Fibroblast of lung (primary cell): ENCODE results near the gene EPHB4. TPM values are rescaled to one million over a fixed set of nuclear protein-coding genes. Genes with fewer than 3 reads are reported as not detected.

Source experiments
- DNase-seq, 2 donors: peaks; one replicate each; pipeline versions ENCODE4 v3.0.0 to v3.0.0-alpha.2; 2010; ENCODE audit warnings: low read depth in 2 of 2
- H2AFZ ChIP-seq: 2 replicates; pipeline ENCODE4 v1.5.1; 2012; ENCODE audit warnings: low read length, control low read depth, inconsistent platforms
- H3K27ac ChIP-seq: 2 replicates; pipeline ENCODE4 v1.5.1; 2011; ENCODE audit warnings: low read length, control low read depth; ENCODE audit not compliant: insufficient read depth
- H3K27me3 ChIP-seq: 2 replicates; pipeline ENCODE4 v1.5.1; 2011; ENCODE audit warnings: mild to moderate bottlenecking, low read length; ENCODE audit not compliant: control insufficient read depth, insufficient read depth
- H3K36me3 ChIP-seq: 2 replicates; pipeline ENCODE4 v1.5.1; 2011; ENCODE audit warnings: low read length; ENCODE audit not compliant: control insufficient read depth, insufficient read depth
- H3K4me1 ChIP-seq: 2 replicates; pipeline ENCODE4 v1.5.1; 2011; ENCODE audit warnings: low read length; ENCODE audit not compliant: control insufficient read depth, insufficient read depth; ENCODE audit errors: extremely low read depth
- H3K4me2 ChIP-seq: 2 replicates; pipeline ENCODE4 v1.5.1; 2011; ENCODE audit warnings: low read length, control low read depth; ENCODE audit not compliant: insufficient read depth; ENCODE audit errors: extremely low read depth
- H3K4me3 ChIP-seq, 4 experiments: fragments of 200-600 bp in 1 of 4; sonication (generic) in 1 of 4; replicated peaks in 1 of 4; 2 replicates each; pipeline ENCODE4 v1.5.1; 2011 to 2016; ENCODE audit warnings: low read length in 4 of 4, low read depth in 3 of 4, mild to moderate bottlenecking in 3 of 4, control low read depth in 2 of 4, inconsistent platforms in 1 of 4, mixed read lengths in 1 of 4; ENCODE audit not compliant: insufficient read depth in 1 of 4; ENCODE audit errors: control extremely low read depth in 1 of 4
- H3K79me2 ChIP-seq: 2 replicates; pipeline ENCODE4 v1.5.1; 2012; ENCODE audit warnings: mild to moderate bottlenecking, low read length, inconsistent platforms; ENCODE audit not compliant: control insufficient read depth, insufficient read depth
- H3K9ac ChIP-seq: 2 replicates; pipeline ENCODE4 v1.5.1; 2011; ENCODE audit warnings: mild to moderate bottlenecking, low read length, control low read depth; ENCODE audit not compliant: insufficient read depth
- H3K9me3 ChIP-seq: 2 replicates; pipeline ENCODE4 v1.5.1; 2012; ENCODE audit warnings: low read depth, low read length; ENCODE audit not compliant: control insufficient read depth, insufficient read depth
- H4K20me1 ChIP-seq: 2 replicates; pipeline ENCODE4 v1.5.1; 2011; ENCODE audit warnings: low read length; ENCODE audit not compliant: control insufficient read depth, insufficient read depth; ENCODE audit errors: extremely low read depth
- CTCF ChIP-seq, 2 donors: IDR thresholded peaks in 1 of 2; conservative IDR thresholded peaks in 1 of 2; 1 replicate in 1 of 2; 2 replicates in 1 of 2; pipeline ENCODE4 v1.5.1; 2011 to 2012; ENCODE audit warnings: low read length in 2 of 2, control low read depth in 1 of 2, inconsistent platforms in 1 of 2, low read depth in 1 of 2, mild to moderate bottlenecking in 1 of 2
- EZH2 ChIP-seq: IDR thresholded peaks from 2 replicates; pipeline ENCODE4 v1.5.1; 2012; ENCODE audit warnings: low read length, control low read depth, mild to moderate bottlenecking; ENCODE audit errors: missing control alignments
- polyA plus RNA-seq, 2 donors: library from polyadenylated mRNA; depleted of rRNA in 1 of 2; stranded (reverse) in 1 of 2; unstranded in 1 of 2; fragments of >200 nt; gene quantifications; 2 replicates each; pipeline ENCODE4 v1.2.1, GENCODE V29; 2011 to 2012; ENCODE audit warnings: missing spikeins in 1 of 2
- total RNA-seq: library from RNA; depleted of rRNA; stranded (reverse); fragments of >200 nt; gene quantifications from 2 replicates; pipeline ENCODE4 v1.2.1, GENCODE V29; 2014

Gene EPHB4
- total and polyA plus RNA-seq, 2 donors (not counting 1 experiment from before 2014, with no cell fraction given): 28.5 to 98.8 TPM

DNA sequence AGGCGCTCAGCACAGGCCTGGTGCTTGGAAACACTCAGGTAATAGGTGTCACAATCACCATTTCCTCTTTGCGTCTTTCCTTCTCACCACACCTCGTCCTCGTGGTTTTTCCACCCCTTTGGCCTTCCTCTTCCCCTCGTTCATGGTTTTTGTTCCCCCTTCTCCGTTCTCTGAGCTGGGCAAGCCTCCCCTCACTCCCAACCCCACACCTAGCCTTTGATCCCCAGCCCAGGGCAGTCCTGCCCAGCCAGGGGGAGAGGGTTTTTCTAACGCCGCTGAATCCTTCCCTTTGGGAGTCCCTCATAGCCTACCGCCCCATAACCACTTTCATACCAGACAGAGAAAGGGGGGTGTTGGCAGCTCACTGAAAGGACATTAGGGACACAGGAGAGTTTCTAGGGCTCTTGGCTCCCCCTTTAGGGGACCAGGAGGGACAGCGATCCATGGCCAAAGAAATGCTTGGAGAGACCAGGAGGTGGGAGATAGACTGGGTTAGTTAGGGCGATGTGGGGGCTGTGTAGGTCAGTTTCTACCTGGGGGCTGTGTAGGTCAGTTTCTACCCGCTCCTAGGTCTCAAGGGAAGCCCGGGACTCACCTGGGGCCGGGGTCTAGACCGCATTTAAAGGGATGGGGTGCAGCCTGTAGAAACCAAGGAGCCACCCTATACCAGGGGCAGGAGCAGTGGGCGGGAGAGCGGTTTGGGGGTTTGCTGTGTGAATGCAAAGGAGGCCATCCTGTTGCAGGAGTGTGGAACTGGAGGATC lies 1.4 kb downstream of the EPHB4 start:
- Histone ChIP-seq H3K9ac (peak overlapping the region; percentile 58), H3K4me3 (peak overlapping the region; percentile 87 to 88 (median 88)), H3K4me2 (peak overlapping the region; percentile 60), H4K20me1 (no peaks in the 10 kb centered on the region), H3K27ac (peak overlapping the region; percentile 8), H3K79me2 (peaks cover 27% of the 10 kb centered on the region), H3K36me3 (peaks cover 17% of the 10 kb centered on the region), H3K9me3 (no peaks in the 10 kb centered on the region), H3K4me1 (peaks cover 3% of the 10 kb centered on the region), H2AFZ (no peak overlapping the region), H3K27me3 (no peaks in the 10 kb centered on the region)
- peak; percentile 43 to 71 for DNase-seq
- peak; percentile 43 to 51 for TF ChIP-seq CTCF (conservative IDR thresholded peaks at IDR 0.05 in 1 of 2, IDR thresholded peaks at IDR 0.05 in 1 of 2; ENCODE audit: low read depth in 1 of 2, low read length in 2 of 2)
- TF ChIP-seq EZH2: no peak

DNA sequence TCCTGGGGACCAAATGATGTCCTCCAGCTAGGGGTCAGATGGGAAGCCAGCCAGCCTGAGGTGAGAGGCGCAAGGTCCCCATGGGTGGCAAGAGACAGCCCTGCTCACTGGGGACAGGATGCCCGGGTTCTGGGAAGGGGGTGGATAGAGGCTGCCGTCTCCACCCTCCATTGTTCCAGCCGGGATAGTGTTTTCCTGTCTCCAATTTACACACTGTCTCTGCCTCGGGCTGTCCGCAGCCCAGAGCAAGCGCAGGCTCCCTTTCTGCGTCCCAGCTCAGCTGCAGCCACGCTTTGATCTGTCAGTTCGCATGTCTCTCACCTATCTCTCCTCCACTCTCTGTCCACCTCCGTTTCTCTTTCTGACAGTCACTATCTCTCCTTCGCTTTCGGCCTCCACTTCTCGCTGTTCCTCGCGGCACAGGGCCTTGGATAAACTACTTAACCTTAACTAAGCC lies 2.1 kb downstream of the EPHB4 start:
- no peaks in the 10 kb centered on the region for H3K27me3 ChIP-seq
- no peaks in the 10 kb centered on the region for H4K20me1 ChIP-seq
- H3K9me3 ChIP-seq: no peaks in the 10 kb centered on the region
- peak overlapping the region; percentile 10 for H2AFZ ChIP-seq
- peaks cover 3% of the 10 kb centered on the region for H3K4me1 ChIP-seq
- peak overlapping the region; percentile 60 for H3K4me2 ChIP-seq
- peaks cover 27% of the 10 kb centered on the region for H3K79me2 ChIP-seq
- peak overlapping the region; percentile 8 for H3K27ac ChIP-seq
- no peak for TF ChIP-seq CTCF (conservative IDR thresholded peaks at IDR 0.05 in 1 of 2, IDR thresholded peaks at IDR 0.05 in 1 of 2; ENCODE audit: low read depth in 1 of 2, low read length in 2 of 2)
- no peak for TF ChIP-seq EZH2
- H3K36me3 ChIP-seq: peaks cover 17% of the 10 kb centered on the region
- H3K4me3 ChIP-seq: peak overlapping the region; percentile 87 to 88 (median 88)
- no peak overlapping the region for H3K9ac ChIP-seq
- no peak for DNase-seq

DNA sequence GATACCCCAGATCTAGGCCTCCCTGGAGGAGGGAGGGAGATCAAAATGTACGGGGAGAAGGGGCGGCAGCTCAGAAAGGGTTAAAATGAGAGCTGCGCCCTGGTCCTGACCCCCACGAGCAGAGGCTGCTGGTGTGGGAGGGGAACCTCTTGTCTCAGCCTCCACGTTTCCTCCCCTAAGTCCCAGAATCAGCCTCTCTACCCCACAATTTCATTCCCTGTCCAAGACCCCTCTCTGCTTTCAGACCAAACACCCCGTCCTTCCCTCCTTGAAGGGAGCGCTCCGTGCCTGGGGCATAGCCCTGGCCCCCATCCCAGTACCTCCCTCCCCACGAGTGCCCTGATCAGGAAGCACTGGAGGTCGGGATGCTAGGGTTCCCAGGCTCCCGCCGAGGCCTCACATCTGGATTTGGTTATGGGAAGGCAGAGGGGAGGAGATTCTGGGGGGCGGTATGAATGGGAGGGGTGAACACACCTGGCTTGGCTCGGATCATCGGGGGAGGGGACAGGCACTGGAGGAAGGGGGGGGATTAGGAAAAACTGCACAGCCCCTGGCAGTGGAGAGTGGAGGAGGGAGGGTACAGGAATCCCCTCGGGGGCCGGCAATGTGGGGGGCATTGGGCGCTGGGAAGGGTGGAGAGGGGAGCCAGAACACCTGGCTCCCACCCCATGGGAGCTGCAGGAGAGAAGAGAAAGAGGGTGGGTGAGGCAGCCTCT lies 2.7 kb downstream of the EPHB4 start:
- H3K27ac ChIP-seq: no peak overlapping the region
- no peaks in the 10 kb centered on the region for H3K27me3 ChIP-seq
- H2AFZ ChIP-seq: no peak overlapping the region
- peaks cover 21% of the 10 kb centered on the region for H3K36me3 ChIP-seq
- H3K79me2 ChIP-seq: peaks cover 27% of the 10 kb centered on the region
- H3K4me1 ChIP-seq: peaks cover 3% of the 10 kb centered on the region
- H3K4me2 ChIP-seq: peak overlapping the region; percentile 60
- no peaks in the 10 kb centered on the region for H4K20me1 ChIP-seq
- no peaks in the 10 kb centered on the region for H3K9me3 ChIP-seq
- no peak overlapping the region for H3K9ac ChIP-seq
- H3K4me3 ChIP-seq: peak overlapping the region; percentile 87 to 88 (median 88)
- TF ChIP-seq EZH2 (no peak), CTCF (conservative IDR thresholded peaks at IDR 0.05 in 1 of 2, IDR thresholded peaks at IDR 0.05 in 1 of 2; ENCODE audit: low read depth in 1 of 2, low read length in 2 of 2) (no peak)
- DNase-seq: no peak
